Left hindlimb (tissue), 1 donor: ENCODE measurements around the gene ZNF334.

Experiments used
- DNase-seq: peaks from one replicate; pipeline ENCODE4 v3.0.0-alpha.2; 2018

ZNF334 gene

DNA sequence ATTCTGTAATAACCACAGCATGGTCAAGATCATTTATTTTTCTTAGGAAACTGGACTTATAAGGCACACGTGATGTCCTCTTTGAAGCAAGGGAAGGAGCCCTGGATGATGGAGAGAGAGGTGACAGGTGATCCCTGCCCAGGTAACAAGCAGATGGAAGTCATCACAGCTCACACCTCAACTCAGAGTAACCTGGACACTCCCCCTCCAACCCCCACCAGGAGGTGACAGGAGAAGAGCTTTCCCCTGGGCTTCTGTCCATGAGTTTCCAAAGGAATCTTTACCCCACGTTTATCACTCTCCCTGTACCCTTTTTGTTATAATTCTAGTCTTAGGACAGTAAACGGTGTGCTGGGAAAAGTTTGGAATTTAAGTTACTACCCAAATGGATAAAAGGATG is 28.4 kb downstream of the ZNF334 start:
- no peak for DNase-seq

DNA sequence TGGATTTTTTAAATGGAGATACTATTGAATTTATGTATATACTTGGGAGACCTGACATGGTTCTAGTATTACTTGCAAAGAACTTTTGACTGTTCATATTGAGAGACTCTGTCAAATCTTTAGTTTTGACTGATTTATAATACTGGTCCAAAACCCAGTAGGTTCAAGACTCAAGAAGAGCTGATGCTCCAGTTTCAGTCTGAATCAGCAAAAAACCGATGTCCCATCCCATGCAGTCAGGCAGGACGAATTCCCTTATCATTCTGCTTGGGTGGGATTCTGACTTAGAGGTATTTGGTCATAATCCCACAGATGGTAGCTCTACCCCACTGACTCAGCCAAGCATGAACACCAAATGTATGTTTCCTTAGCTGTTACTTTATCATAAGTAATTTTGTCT is 29.5 kb downstream of the ZNF334 start:
- no peak for DNase-seq

DNA sequence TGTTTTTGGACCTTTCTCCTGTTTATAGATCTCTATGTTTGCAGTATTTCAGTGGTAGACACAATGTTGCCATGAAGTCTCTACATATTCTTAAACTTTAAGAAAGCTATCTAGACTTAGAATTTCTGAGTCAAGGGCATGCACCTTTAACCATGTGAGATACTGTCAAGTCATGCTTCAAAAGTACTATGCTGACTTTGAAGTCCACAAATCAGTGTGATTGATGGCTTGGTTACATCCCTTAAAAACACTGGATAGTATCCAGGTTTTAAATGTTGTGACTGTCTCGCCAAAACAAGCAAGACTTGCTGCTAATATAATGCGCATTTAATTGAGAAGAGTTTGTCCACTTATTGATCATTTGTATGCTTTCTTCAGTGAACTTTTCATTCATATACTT is 30.5 kb downstream of the ZNF334 start:
- no peak for DNase-seq

DNA sequence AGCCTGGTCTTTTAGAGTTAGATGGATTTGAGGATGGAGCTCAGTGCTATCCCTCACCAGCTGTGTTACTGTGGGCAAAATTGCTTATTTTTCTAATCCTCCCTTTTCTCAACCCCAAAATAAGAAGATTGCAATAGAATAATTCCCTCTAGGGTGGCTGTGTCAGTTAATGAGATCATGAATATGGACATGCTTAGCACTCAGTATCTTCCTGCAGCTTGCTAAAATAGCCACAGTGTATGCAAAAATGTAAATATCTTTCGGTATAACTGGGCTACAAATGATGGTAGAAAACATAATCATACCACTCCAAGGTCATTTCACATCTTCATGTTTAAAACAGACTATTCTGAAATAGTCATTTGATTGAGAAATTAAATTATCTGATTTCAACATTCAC is 35.7 kb downstream of the ZNF334 start:
- no peak for DNase-seq

DNA sequence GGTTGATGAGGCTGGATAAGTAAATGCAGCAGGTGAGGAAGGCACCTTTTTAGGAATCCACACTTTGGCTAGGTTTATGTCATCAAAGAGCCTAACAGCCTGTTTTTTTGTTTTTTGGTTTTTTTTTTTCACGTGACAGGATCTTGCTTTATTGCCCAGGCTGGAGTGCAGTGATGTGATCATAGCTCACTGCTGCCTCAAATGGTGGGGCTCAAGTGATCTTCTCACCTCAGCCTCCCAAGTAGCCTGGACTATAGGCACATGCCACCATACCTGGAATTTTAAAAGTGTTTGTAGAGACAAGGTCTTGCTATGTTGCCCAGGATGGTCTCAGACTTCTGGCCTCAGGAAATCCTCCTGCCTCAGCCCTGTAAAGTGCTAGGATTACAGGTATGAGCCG is 36.1 kb downstream of the ZNF334 start:
- no peak for DNase-seq

DNA sequence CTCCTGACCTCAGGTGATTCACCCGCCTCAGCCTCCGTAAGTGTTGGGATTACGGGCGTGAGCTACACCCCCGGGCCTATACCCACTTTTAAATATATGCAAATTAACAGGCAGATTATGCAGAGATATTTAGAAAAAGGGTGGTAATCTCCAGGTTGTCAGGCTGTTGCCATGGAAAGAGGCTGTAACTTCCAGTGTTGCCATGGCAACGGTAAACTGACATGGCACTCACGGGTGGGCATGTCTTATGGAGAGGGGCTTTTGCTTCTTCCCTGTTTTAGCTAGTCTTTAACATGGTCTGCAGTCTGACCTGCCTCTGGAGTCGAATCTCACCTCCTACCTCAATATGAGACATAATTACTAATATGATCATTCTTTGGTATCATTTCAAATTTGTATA is 44.9 kb downstream of the ZNF334 start:
- no peak for DNase-seq

DNA sequence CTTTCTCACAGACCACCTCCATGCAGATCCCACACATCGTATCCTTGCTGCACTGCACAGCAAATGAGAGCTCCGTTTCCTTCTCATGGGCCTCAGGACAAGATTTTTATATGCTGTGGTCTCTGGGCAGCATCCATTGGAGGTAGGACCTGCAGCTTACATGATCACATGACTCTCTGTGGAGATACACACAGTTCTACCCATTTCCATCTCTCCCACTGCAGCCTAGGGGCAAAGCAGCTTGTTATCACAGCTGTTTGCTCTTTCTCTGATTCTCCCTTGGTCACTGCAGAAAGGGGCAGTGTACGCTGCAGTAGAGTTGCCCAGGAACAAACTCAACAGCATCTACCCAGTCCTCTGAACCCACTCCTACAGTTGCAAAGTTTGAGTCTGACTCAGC is 48.9 kb downstream of the ZNF334 start:
- DNase-seq: no peak

DNA sequence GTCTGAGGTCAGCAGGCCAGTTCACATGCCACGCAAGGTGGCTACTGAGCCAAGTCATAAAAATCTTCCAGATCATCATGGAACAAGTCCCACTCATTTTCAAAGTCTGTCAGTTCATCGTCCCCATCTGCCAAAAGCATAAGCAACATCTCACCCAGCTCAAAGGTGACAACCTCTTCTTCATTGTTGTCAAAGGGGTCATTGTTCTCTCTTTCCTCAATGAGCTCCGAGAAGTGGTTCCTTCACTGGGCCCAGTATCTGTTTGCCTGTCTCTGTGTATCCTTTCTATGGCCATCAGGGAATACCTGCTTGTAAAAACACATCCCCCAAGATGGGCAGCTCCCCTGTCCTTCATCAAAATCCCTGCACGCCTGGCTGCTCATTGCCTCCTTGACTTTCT is 49.5 kb downstream of the ZNF334 start:
- DNase-seq: no peak

DNA sequence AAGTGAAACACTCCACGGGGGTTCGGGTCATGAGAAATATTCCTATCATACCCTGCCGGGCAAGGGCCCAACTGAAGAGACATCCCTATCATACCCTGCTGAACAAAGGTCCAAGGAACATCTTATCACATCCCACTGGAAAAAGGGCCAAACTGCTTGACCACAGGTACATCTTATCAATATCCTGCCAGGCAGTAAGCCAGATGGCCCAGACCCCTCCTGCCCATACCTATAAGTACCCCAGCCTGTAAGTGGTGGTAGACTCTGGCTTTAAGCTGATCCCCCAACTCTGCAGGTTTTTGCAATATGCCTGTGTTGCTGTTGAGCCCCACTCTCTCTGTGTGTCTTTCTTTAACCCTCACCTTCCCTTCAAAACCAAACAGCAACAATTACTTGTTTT is 51.6 kb downstream of the ZNF334 start:
- no peak for DNase-seq

DNA sequence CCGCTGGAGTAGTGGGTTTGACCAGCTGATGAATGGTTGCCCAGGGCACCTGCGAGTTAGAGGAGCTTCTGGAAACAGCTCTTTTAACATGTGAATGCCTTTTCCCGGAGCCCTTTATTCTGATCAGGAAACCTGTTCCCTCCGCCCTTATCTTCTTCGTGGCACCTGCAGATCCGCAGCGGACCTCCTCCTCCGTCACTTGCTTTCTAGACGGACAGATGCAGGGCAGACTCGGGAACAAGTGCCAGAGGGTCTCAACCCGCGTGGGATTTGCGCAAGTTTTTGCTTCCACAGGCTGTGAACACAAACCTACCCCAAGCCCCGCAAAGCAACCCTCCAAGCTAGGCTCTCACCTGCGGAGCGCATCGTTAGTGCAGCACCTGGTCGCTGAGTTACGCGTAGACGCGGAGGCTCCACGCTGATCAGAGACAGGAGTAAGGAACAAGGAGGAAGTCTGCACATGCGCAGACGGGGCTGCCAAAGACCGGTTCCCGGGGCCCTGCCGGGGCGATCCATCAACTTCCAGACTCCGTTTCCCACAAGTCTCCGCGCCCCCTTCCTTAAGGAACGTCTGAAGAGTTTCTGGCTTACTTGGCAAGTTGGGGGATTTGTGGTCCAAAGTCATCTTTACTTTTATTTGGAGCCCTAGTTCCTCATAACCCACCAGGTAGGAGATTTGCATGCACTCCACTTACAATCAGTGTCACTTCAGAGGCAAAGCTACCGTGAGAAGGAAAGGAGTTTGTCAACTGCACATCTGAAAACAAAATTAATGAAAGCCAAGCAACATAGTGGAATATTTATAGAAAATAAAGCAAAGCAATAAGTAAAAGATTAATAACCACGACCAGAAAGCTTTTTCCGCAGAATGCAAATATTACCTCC is 54.3 kb downstream of the ZNF334 start:
- DNase-seq: peak; percentile 64

DNA sequence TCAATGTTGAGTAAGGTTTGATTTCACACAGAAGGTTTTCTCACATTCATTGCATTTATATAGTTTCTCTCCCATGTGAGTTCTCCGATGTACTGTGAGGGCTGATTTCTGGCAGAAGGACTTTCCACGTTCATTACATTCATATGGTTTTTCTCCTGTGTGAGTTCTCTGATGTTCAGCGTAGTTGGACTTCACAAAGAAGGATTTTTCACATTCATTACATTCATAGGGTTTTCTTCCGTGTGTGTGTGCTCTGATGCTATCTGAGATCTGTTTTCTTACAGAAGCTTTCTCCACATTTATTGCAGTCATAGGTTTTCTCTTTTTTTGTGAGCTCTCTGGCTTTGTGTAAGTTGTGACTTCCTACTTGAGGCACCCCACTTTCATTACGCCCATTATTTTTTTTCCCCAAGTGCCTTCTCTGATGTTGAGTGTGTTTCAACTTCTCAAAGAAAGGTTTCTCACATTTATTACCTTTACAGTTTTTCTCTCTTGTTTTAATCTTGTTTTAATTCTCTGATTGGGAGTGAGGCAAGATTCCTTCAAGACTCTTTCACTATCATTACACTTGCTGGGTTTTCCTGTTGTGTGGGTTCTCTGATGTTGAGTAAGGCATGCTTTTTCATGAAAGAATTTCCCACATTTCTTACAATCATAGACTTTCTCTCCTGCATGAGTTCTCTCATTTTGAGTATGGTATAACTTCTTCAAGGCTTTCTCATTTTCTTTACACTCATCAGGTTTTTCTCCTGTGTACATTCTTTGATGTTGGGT is 56.9 kb downstream of the ZNF334 start:
- DNase-seq: no peak

DNA sequence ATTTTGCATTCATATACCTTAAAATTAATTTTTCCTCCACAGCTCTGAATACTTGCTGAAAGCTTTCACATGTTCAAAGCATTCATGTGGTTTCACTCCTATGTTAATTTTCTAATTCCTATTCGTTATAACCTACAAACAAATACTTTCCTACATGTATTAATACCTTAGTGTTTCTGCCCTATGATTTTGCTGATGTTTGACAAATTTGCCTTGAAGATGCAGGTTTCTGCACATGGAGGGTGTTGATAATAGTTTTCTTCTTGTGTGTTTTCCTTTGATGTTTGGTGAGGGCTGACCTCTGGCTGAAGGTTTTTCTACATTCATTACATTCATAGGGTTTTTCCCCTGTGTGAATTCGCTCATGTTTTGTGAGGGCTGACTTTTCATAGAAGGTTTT is 57.6 kb downstream of the ZNF334 start:
- no peak for DNase-seq
